Ovary (tissue), 9 donors: ENCODE results near the gene COL26A1. TPM values are rescaled to one million over a fixed set of nuclear protein-coding genes. Genes with fewer than 3 reads are reported as not detected.
"Not testable (repeated sequence)": the region's sequence is repeated elsewhere in the genome, so short reads cannot be mapped to it uniquely, and the experiment has no call there.

Source experiments
- DNase-seq, 5 donors: peaks; one replicate each; pipeline ENCODE4 v3.0.0-alpha.2; 2019 to 2020
- H3K27ac ChIP-seq, 2 donors: fragments of 200-600 bp; one replicate each; pipeline versions ENCODE4 v1.5.1 to v1.8.0; 2019 to 2022
- H3K27me3 ChIP-seq: fragments of 200-600 bp; one replicate; pipeline ENCODE4 v1.8.0; 2022
- H3K36me3 ChIP-seq: fragments of 200-600 bp; sonication (generic); one replicate; pipeline ENCODE4 v1.5.1; 2019
- H3K4me1 ChIP-seq: one replicate; pipeline ENCODE4 v1.8.1; 2013; ENCODE audit warnings: mild to moderate bottlenecking, moderate library complexity; ENCODE audit not compliant: insufficient read depth
- H3K4me3 ChIP-seq: fragments of 200-600 bp; sonication (generic); one replicate; pipeline ENCODE4 v1.5.1; 2017
- H3K9me3 ChIP-seq, 2 donors: fragments of 200-600 bp in 1 of 2; sonication (generic) in 1 of 2; one replicate each; pipeline versions ENCODE4 v1.5.1 to v1.8.1; 2013 to 2019; ENCODE audit warnings: mild to moderate bottlenecking in 1 of 2, moderate library complexity in 1 of 2
- CTCF ChIP-seq, 3 donors: fragments of 450-650 bp in 2 of 3; fragments of 200-600 bp in 1 of 3; IDR thresholded peaks; one replicate each; pipeline versions ENCODE4 v1.5.1 to v1.8.0; 2016 to 2022; ENCODE audit warnings: antibody characterized with exemption in 3 of 3, mild to moderate bottlenecking in 1 of 3
- EP300 ChIP-seq: sonication (generic); formaldehyde crosslinking; IDR thresholded peaks from one replicate; pipeline ENCODE4 v1.6.1; 2017; ENCODE audit warnings: antibody characterized with exemption
- POLR2A ChIP-seq: fragments of 450-650 bp; IDR thresholded peaks from one replicate; pipeline ENCODE4 v1.6.1; 2017; ENCODE audit warnings: antibody characterized with exemption, mild to moderate bottlenecking, moderate library complexity
- WGBS, 3 donors: extraction: QIAGEN DNeasy Blood & Tissue Kit in 1 of 3; methylation state at CpG; one replicate each; pipeline versions ENCODE4 v1.1.5 to v1.1.7; 2013 to 2017; 5-methylcytosine and 5-hydroxymethylcytosine counted together
- intact Hi-C, 4 donors: fragments of 100-400 bp; cut with DNase I; formaldehyde crosslinking; loops; one replicate each; pipeline versions ENCODE4 v1.11.0 to v1.15.1; 2022 to 2023
- polyA plus RNA-seq, 2 donors: library from polyadenylated mRNA; stranded (reverse); fragments of 200-250 nt in 1 of 2; fragments of 350-450 nt in 1 of 2; fragmentation: Illumina TruSeq in 1 of 2; extraction: RNeasy Lipid Tissue Mini Kit (QIAGEN cat#74804) in 1 of 2; gene quantifications; one replicate each; pipeline ENCODE4 v1.2.3, GENCODE V29; 2013 to 2014
- total RNA-seq, 7 donors: library from RNA; depleted of rRNA in 2 of 7; stranded (reverse); fragments of >200 nt in 2 of 7; fragmentation: NEBNext Ultra II Directional in 3 of 7; extraction: Animal tissue kit (Norgen Biotek cat#: 25700) in 3 of 7; gene quantifications; one replicate each; pipeline versions ENCODE4 v1.1.0 to v1.2.4, GENCODE V29; 2016 to 2023
- donor health status: DM: no; HTN: no; CAD: no; lungs with moderate emphysema.
- donor health status: DM: no; HTN: no; CAD: no.
- donor health status: Bipolar disorder and iron deficiency.
- donor health status: DM: yes; HTN: yes; CAD: no.
- donor health status: DM: no; HTN: no; CAD: no.
- donor health status: DM: yes; HTN: yes; CAD: no.

The COL26A1 gene
- total and polyA plus RNA-seq, 9 donors = 0.17 to 2.3 (median 0.40) TPM

GRCh38 chr7:101494602-101495329, 132.1 kb downstream of the COL26A1 start:
- Histone ChIP-seq H3K4me3 (no peak overlapping the region), H3K36me3 (no peaks in the 10 kb centered on the region), H3K27me3 (no peaks in the 10 kb centered on the region), H3K9me3 (no peaks in the 10 kb centered on the region), H3K27ac (no peak overlapping the region), H3K4me1 (no peaks in the 10 kb centered on the region)
- TF ChIP-seq POLR2A = no peak
- no peak for TF ChIP-seq CTCF (IDR thresholded peaks at IDR 0.05)
- TF ChIP-seq EP300 = no peak
- DNase-seq = no peak
- intact Hi-C loops = no loop called here
- 26 to 32% (median 31%) methylated on average over 15 of the region's 15 CpGs for WGBS, 3 donors

GRCh38 chr7:101496017-101496416, 133.3 kb downstream of the COL26A1 start:
- Histone ChIP-seq H3K36me3 (no peaks in the 10 kb centered on the region), H3K4me3 (no peak overlapping the region), H3K4me1 (no peaks in the 10 kb centered on the region), H3K27ac (no peak overlapping the region), H3K27me3 (no peaks in the 10 kb centered on the region), H3K9me3 (no peaks in the 10 kb centered on the region)
- WGBS, 3 donors = 64 to 70% (median 69%) methylated on average over 8 of the region's 8 CpGs
- TF ChIP-seq CTCF (IDR thresholded peaks at IDR 0.05) (no peak), EP300 (no peak), POLR2A (no peak)
- intact Hi-C loops = no loop called here
- DNase-seq = no peak

GRCh38 chr7:101501351-101501750, 138.7 kb downstream of the COL26A1 start:
- Histone ChIP-seq H3K27me3 (no peaks in the 10 kb centered on the region), H3K4me1 (no peaks in the 10 kb centered on the region), H3K9me3 (no peaks in the 10 kb centered on the region), H3K27ac (no peak overlapping the region), H3K36me3 (no peaks in the 10 kb centered on the region), H3K4me3 (no peak overlapping the region)
- WGBS, 3 donors = 94 to 100% (median 97%) methylated on average over 2 of the region's 2 CpGs
- DNase-seq = no peak
- no peak for TF ChIP-seq POLR2A
- no peak for TF ChIP-seq CTCF (IDR thresholded peaks at IDR 0.05)
- no peak for TF ChIP-seq EP300
- intact Hi-C loops = no loop called here

GRCh38 chr7:101502466-101503098, 139.9 kb downstream of the COL26A1 start:
- DNase-seq = no peak
- 75 to 89% (median 76%) methylated on average over 9 of the region's 9 CpGs for WGBS, 3 donors

GRCh38 chr7:101505510-101505909, 142.8 kb downstream of the COL26A1 start:
- H3K27me3 ChIP-seq, H3K9me3 ChIP-seq, H3K36me3 ChIP-seq, H3K4me3 ChIP-seq, H3K4me1 ChIP-seq, DNase-seq, H3K27ac ChIP-seq: not testable (repeated sequence)
- intact Hi-C loops = loop anchor here in 1 of 4 donors (5.0 kb wide), 1 partner anchor 143 kb away; the partner anchor contains the start of gene COL26A1
- WGBS, 3 donors = 79 to 87% (median 85%) methylated on average over 7 of the region's 7 CpGs

More at GRCh38 chr7:101502466-101503098, 139.9 kb downstream of the COL26A1 start:
- no peak overlapping the region for H3K27ac ChIP-seq
- intact Hi-C loops = no loop called here
- H3K9me3 ChIP-seq = no peaks in the 10 kb centered on the region
- H3K36me3 ChIP-seq = no peaks in the 10 kb centered on the region
- H3K4me1 ChIP-seq = no peaks in the 10 kb centered on the region
- H3K27me3 ChIP-seq = no peaks in the 10 kb centered on the region
- TF ChIP-seq EP300 = no peak
- no peak for TF ChIP-seq POLR2A
- TF ChIP-seq CTCF (IDR thresholded peaks at IDR 0.05) = no peak
- H3K4me3 ChIP-seq = no peak overlapping the region
